GM10266 (cell line): ENCODE results near the gene PGAM4.

Experiments used
- DNase-seq: peaks from one replicate; pipeline ENCODE4 v3.0.0; 2012; ENCODE audit errors: extremely low spot score
- CTCF ChIP-seq: IDR thresholded peaks from 2 replicates; pipeline ENCODE4 v1.5.1; 2012; ENCODE audit warnings: mild to moderate bottlenecking, low read depth; ENCODE audit not compliant: control insufficient read depth, insufficient read depth; ENCODE audit errors: missing control alignments

PGAM4 gene

GRCh38 chrX:77969538-77969937 lies at the start of gene PGAM4:
Gene PGAM4, minus strand, starts transcription at chrX:77969638. Its CDS starts 0 bp downstream, at chrX:77969638.
- no peak for TF ChIP-seq CTCF
- DNase-seq = no peak

- DNase-seq = no peak
Observed at GRCh38 chrX:78011846-78012245, 42.4 kb upstream of the PGAM4 start.

GRCh38 chrX:77979870-77980269 lies 10.4 kb upstream of the PGAM4 start:
- TF ChIP-seq CTCF = no peak
- DNase-seq = no peak

More at GRCh38 chrX:78011846-78012245, 42.4 kb upstream of the PGAM4 start:
- TF ChIP-seq CTCF = no peak

- DNase-seq = no peak
- TF ChIP-seq CTCF = no peak
Observed at GRCh38 chrX:77977518-77977917, 8.1 kb upstream of the PGAM4 start.

GRCh38 chrX:77977095-77977494 lies 7.7 kb upstream of the PGAM4 start:
- DNase-seq = no peak

GRCh38 chrX:77975755-77976154 lies 6.3 kb upstream of the PGAM4 start:
- no peak for DNase-seq
- TF ChIP-seq CTCF = no peak

More at GRCh38 chrX:77977095-77977494, 7.7 kb upstream of the PGAM4 start:
- no peak for TF ChIP-seq CTCF

GRCh38 chrX:77967631-77968030 lies 1.8 kb downstream of the PGAM4 start:
- no peak for DNase-seq
- no peak for TF ChIP-seq CTCF
